HG03196 (cell line): Measurements from ENCODE around the gene TOM1L2.

Experiments used
- ATAC-seq: cut with Tn5 transposase; IDR thresholded peaks from one replicate; pipeline ENCODE4 v1.9.1; 2021; ENCODE audit not compliant: unreplicated experiment

Gene TOM1L2

DNA sequence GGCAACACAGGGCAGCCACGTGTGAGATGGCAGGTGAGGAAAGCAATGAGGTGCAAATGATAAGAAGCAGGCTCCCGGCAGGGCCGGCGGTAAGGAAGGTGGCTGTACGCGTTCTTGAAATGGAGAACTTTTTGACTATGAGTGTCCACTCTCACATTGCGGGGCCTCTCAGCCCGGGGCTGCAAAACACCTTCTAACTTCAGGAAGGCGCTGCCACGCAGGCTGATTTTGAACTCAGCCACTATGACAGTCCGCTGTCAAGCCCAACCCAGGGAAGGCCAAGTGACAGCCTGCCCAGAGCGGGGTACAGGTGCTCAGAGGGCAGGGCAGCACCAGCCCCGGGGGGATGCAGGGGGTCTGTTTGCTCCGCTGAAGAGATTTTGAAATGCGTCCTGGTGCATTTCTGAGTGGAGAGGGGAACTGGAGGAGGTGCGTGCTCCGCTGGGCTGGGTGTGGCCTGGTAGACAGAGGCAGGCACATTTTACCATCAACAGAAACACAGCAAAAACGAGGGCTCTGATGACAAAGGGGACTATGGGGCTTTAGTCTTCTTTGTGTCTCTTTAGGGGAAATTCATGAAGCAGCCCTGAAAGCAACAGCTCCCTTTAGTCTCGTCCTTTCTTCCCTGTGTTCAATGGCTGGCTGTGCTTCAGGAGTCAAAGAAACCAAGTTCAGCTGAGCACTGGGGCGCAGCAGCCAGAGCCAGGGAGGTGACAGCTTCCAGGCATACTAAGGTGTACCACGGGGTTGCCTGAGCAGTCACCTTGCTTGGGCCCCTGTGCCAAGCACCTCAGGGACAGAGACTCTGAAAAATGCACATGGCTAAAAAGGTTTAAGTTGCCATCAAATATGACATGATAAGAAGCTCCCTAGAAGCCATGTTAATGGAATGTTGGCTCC lies 120.8 kb downstream of the TOM1L2 start:
- no peak for ATAC-seq

DNA sequence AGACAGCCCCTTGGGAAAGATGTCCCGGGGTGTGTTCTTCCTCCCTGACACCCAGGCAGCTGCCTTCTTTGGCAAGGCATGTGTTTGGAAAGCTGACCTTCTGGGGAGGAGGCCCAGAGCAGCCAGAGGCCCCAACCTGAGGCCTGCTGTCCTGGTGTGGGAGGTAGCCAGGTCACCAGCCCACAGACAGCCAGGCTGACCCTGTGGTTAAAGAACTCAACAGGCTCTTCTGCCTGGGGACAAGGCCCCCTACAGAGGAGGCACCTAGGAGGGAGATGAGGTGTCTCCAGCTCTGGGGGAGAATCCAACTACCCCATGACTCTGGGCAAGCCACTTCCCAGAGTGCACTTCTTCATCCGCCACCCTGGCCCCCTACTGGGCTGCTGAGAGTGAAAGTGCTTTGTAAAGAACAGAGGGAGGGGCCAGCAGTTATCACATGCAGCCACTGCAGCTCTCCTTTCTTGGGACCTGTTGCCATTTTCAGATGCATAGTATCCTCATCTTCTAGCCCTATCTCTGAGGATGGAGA lies 122.3 kb downstream of the TOM1L2 start:
- ATAC-seq = no peak

DNA sequence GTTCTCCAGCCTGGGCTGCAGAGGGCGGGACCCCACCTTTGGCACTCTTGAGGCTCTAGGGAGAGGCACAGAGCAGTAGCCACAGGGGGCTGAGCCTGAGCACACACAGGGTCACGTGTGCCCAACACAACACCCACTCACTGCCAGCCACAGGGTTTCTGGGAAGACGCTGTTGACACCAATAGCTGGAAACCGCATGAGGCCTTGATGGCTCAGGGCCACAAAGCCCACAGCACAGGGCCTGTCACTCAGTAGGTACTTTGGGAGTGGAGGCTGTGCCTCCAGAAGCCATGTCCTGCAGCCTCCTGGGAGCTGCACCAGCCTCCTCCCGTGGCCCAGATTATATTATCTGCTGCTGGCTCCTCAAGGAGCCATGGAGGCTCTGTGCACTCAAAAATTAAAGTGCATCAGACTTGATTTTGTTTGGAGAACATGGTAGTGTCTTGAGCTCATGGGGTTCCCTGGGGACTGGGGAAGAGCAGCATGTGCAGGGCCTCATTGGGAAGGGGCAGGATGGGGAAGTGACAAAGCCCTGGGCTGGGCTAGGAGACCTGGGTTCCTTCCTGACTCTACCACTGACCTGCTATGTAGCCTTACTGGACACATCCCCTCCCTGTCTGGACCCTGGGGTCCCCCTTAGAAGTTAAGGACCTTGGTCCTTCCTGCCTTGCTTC lies 122.9 kb downstream of the TOM1L2 start:
- ATAC-seq = no peak

DNA sequence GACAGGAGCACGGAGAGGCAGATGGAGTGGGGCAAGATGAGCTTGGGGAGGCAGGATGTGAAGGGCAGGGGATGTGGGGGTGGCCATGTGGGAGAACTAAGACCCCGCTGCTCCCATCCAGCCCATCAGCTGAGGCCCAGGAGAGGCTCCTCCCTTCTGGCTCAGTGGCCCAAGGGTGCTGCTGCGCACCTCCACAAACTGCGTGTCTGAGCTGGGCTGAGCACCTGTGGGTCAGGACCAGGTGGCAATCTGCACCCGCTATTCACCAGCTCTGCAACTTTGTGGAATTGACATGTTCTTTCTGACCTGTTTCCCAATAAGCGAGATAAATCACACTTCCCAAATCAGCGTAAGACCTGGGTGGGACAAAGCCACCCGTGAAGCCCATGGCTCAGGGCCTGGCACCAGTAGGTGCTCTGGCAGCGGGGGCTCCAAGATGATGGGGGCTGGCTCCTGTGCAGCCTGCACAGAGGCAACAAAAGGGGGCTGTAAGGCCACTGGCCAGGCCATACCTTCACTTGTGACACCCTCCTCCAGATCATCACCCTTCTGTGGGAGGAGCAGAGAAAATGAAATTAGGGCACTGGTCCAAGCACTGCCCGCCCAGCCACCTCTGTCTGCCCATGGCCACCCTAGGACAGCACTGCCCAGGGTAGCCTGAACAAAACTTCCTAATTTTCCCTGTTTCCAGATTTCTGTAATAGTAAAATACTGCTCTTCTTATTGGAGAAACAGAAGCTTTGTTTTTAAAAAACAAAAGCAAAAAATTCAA lies 123.7 kb downstream of the TOM1L2 start:
- no peak for ATAC-seq

DNA sequence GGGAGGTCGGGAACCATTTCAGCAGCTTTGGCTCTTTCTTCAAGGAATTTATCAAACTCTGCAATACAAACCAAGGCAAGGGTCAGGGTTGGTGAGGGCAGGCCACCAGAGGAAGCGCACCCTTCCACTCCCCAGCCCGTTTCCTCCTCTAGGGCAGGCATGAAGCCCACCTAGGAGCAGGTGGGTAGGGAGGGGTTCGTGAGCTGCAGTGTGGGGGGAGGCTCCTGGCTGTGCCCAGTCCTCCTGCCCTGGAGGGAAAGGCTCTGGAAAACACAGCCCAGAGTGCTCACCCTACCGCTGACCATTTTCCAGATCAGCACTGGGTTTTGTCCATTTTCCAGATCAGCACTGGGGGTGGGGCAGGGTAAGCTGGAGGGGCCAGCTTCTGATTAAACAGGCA lies 124.5 kb downstream of the TOM1L2 start:
- ATAC-seq = no peak

- no peak for ATAC-seq
These were observed 125.0 kb downstream of the TOM1L2 start for GRCh38 chr17:17847118-17847689.

GRCh38 chr17:17846645-17847044 lies 125.6 kb downstream of the TOM1L2 start:
- no peak for ATAC-seq

DNA sequence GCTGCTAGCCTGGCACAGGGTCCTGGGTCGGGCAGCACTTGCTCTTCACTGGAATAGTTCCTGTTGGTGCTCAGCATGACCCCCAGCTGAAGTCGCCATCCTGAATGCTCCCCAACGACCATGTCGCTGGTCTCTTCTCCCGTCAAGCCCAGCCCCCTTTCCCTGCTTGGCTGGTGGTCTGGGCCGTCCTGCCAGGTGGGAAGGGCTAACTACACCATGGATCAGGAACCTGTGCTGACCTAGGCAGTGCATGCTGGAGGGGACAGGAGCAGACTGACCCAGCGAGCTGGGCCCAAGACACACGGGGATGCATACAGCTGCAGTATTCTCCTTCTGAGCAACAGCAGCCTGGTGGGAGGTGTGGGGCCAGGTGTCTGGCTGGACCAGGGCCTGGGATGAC lies 126.2 kb downstream of the TOM1L2 start:
- no peak for ATAC-seq

DNA sequence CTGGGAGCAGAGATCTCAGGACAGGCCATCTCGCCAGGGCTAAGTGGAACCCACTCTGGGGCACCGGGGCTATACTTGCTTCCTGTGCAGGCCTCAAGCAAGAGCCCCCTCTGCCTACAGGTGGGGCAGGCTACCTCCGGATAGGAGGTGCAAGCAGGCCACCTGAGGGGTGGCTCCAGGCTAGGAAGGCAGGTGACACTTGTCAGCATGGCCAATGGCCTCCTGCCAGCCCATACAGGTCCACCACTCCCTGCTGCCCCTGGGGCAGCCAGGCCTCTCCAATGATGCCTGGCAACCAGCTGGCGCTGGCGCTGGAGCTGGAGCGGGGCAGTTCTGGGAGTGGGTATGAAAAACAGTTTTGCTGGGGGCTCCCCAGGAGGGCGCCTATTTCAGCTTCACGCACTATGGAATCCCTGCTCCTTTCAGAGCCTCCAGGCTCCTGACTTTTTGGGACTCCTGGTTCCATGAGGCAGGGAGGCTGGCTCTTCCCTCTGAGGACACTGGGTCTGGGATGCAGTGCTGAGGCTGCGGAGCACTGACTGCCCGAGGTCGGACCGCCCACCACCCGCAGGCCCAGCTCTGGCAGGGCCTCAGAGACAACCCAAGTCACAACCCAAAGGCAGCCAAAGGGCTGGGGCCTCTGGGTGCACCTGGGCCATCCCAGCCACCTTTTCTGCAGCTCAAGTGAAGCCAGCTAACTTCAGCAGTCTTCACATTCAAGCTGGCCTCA lies 127.0 kb downstream of the TOM1L2 start:
- no peak for ATAC-seq

GRCh38 chr17:17844500-17844899 lies 127.7 kb downstream of the TOM1L2 start:
- no peak for ATAC-seq

GRCh38 chr17:17844079-17844478 lies 128.1 kb downstream of the TOM1L2 start:
- ATAC-seq = no peak

DNA sequence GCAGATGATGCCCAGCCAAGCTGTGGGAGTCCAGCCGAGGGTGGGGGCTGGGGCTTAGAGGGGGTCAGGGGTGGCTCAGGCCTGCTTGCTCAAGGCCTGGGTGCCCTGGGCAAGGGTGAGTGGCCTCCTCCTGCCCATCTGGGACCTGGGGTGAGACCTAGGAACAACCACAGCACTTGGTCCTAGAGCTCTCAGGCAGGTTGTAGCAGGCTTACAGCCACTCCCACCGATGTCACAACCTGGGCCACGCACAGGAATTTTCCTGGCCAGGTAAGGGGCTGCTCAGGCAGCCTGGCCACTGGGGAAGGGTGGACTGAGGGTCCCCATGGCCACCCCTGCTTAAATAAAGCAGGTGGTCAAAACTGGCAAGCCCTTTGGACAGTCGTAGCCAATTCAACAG lies 129.1 kb downstream of the TOM1L2 start:
- ATAC-seq = no peak

GRCh38 chr17:17842111-17842876 lies 129.9 kb downstream of the TOM1L2 start:
- no peak for ATAC-seq

- no peak for ATAC-seq
These were observed 130.6 kb downstream of the TOM1L2 start for GRCh38 chr17:17841601-17842025.

DNA sequence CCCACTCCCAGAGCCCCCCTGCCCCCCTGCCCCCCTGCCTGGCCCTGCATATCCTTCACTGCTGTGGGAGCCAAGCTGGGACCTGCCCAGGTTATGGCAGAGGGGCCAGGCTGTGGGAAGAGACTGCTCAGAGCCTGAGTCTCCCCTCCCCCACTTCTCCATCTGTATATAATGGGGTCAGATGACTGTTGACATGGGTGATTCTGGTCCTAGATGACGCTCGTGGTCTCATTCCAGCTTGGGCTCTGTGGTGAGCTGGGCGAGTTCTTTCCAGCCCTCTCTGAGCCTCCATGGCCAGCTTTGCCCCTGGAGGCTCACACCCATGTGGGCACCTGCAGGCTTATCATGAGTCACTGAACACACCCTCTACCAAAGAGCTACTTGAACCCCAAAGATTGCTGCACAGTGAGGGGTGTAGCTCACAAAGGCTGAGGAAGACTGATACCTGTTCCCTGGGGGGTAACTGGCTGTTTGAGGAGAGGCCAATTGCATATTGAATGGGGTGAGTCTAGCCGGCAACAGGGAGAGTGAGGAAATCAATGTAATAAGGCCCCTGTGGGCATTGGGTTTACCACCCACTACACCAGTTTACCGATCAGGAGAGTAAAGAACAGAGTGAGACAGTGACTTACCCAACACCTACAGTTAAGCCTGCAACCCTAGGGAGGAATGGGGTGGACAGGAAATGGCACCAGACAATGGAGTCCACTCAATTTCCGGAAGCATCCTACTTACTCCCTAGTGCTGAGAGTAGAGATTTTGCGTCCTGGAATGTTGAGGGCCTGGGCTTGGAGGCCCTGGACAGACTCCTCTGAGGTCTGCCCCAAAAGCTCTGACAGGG lies 131.2 kb downstream of the TOM1L2 start:
- ATAC-seq = no peak

DNA sequence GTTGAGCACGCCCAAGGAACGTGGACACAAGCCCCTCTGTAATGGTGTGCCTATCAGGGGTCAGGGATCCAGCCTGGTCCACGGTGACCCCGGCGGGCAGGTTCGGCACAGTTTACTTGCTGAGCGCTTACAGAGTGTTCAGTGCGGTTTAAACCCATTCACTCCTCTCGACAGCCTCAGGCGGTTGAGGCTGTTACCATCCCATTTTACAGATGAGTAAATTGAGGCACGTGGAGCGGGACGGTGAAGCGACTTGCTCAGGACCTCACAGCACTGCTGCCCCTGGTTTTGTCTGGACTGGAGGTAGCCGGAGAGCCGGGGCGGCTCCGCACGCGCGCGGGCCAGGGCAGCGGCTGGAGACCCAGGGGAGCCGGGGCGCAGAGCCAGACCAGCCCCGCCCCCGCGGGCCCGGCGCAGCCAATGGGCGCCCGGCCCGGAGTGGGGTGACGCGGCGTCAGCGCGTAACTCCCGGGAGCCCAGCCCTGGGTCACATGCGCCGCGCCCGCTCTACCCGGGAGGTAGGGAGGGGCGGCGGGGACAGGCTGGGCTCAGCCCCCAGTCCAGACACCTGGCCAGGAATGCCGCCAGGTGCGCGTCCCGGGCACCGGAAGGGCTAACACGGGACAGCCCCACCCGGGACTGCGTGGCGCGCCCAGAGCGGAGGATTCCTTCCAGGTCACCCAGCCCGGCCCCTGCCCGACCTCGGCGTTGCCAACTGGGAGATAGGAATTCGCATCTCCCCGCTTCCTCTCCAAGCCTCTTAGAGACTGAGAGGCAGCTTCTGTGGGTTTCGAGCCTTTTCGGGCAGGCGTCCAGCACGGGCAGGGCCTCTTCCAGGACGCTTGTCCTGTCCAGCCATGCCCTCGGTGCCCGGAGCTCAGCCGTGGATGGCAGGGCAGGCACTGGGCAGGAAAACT lies 132.2 kb downstream of the TOM1L2 start:
- peak; percentile 40 for ATAC-seq
